H1 (cell line): ENCODE measurements around the gene GPR34. TPM values are rescaled to one million over a fixed set of nuclear protein-coding genes. Genes with fewer than 3 reads are reported as not detected.

ENCODE experiments used
- CHD1 ChIP-seq: IDR thresholded peaks from 2 replicates; pipeline ENCODE4 v1.6.1; 2012; ENCODE audit warnings: low read depth, low read length, improper control_type of control experiment
- CHD7 ChIP-seq: fragments of 300-600 bp; sonication (generic); IDR thresholded peaks from 2 replicates; pipeline ENCODE4 v1.7.1; 2012; ENCODE audit warnings: low read length, moderate library complexity, mild to moderate bottlenecking, inconsistent platforms; ENCODE audit not compliant: insufficient replicate concordance
- polyA plus RNA-seq, 7 experiments: library from polyadenylated mRNA; depleted of rRNA in 3 of 7; stranded (reverse) in 5 of 7; unstranded in 2 of 7; fragments of >200 nt in 5 of 7; fragments of 200-250 nt in 2 of 7; gene quantifications; 1 replicate in 5 of 7; 2 replicates in 1 of 7; 4 replicates in 1 of 7; pipeline versions ENCODE4 v1.2.1 to v1.2.3, GENCODE V29; 2011 to 2013; ENCODE audit warnings: missing spikeins in 2 of 7, mixed read lengths in 2 of 7
- total RNA-seq: library from RNA; stranded (reverse); fragmentation: NEBNext Ultra II Directional; extraction: Animal tissue kit (Norgen Biotek cat#: 25700); gene quantifications from 2 replicates; pipeline ENCODE4 v1.2.1, GENCODE V29; 2021

GPR34 gene
- total and polyA plus RNA-seq, 2 of the 8 experiments (the other 6 are each of a cell fraction or from before 2014, with no cell fraction given), result not detected

- TF ChIP-seq CHD7 (no peak), CHD1 (no peak)
Measured at GRCh38 chrX:41661366-41662095, 27.2 kb upstream of the GPR34 start (continued).
